Type B pancreatic cell (in vitro differentiated cells): ENCODE results near the gene ASIC4. TPM values are rescaled to one million over a fixed set of nuclear protein-coding genes. Genes with fewer than 3 reads are reported as not detected.

ENCODE experiments used
- DNase-seq: peaks from one replicate; pipeline ENCODE4 v3.0.0; 2021; ENCODE audit warnings: mixed read lengths; ENCODE audit not compliant: unreplicated experiment; ENCODE audit errors: extremely low spot score
- H3K27ac Mint-ChIP-seq: 2 replicates; pipeline ENCODE4 v1.8.0; 2021; ENCODE audit warnings: mild to moderate bottlenecking, mixed read lengths
- H3K27me3 Mint-ChIP-seq: 2 replicates; pipeline ENCODE4 v1.8.0; 2021; ENCODE audit warnings: mixed read lengths
- H3K36me3 Mint-ChIP-seq: 2 replicates; pipeline ENCODE4 v1.8.0; 2021; ENCODE audit warnings: mixed read lengths
- H3K4me1 Mint-ChIP-seq: one replicate; pipeline ENCODE4 v1.8.0; 2021; ENCODE audit warnings: mixed read lengths; ENCODE audit not compliant: unreplicated experiment
- H3K4me3 Mint-ChIP-seq: 2 replicates; pipeline ENCODE4 v1.8.0; 2021; ENCODE audit warnings: mild to moderate bottlenecking, mixed read lengths
- H3K9me3 Mint-ChIP-seq: 2 replicates; pipeline ENCODE4 v1.8.0; 2021; ENCODE audit warnings: mixed read lengths
- CTCF ChIP-seq: fragments of 200-600 bp; sonication (generic); conservative IDR thresholded peaks from 2 replicates; pipeline ENCODE4 v1.5.0; 2021; ENCODE audit warnings: antibody characterized with exemption, mild to moderate bottlenecking
- total RNA-seq: library from RNA; stranded (reverse); gene quantifications from 2 replicates; pipeline ENCODE4 v1.2.1, GENCODE V29; 2021; ENCODE audit warnings: low replicate concordance

The ASIC4 gene
- total RNA-seq, 1 donor from 2014 or later: 0.99 TPM

DNA sequence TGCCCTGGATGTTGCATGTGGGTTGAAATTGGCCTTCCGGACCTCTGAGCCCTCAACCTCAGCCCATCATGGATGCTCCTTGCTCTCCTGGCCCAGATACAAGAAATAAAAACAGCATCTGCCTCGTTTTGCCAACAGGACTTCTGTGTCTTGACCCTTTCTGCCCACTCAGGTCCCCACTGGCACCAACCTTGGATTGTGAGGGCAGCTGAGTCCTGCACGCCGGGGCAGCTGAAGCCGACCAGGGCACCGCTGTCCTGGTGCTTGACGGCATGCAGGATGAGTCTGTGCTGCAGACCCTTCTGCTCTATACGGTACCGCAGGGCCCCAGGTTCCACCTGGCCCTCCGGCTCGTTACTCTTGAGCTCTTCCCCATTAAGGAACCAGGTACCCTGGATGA, 52.4 kb downstream of the ASIC4 start:
- H3K4me1 Mint-ChIP-seq: peaks cover 13% of the 10 kb centered on the region
- no peak for DNase-seq
- no peak overlapping the region for H3K27ac Mint-ChIP-seq
- peaks cover 20% of the 10 kb centered on the region for H3K36me3 Mint-ChIP-seq
- no peaks in the 10 kb centered on the region for H3K9me3 Mint-ChIP-seq
- no peak overlapping the region for H3K4me3 Mint-ChIP-seq
- TF ChIP-seq CTCF: no peak
- H3K27me3 Mint-ChIP-seq: no peaks in the 10 kb centered on the region

- H3K27me3 Mint-ChIP-seq: no peaks in the 10 kb centered on the region
- no peak overlapping the region for H3K27ac Mint-ChIP-seq
- H3K4me3 Mint-ChIP-seq: no peak overlapping the region
- TF ChIP-seq CTCF: no peak
- no peaks in the 10 kb centered on the region for H3K9me3 Mint-ChIP-seq
- DNase-seq: no peak
- H3K36me3 Mint-ChIP-seq: peaks cover 20% of the 10 kb centered on the region
- peaks cover 16% of the 10 kb centered on the region for H3K4me1 Mint-ChIP-seq
Observed at GRCh38 chr2:219567131-219567530, 52.8 kb downstream of the ASIC4 start.

GRCh38 chr2:219567791-219568361, 53.6 kb downstream of the ASIC4 start:
- H3K4me1 Mint-ChIP-seq: peaks cover 17% of the 10 kb centered on the region
- no peaks in the 10 kb centered on the region for H3K27me3 Mint-ChIP-seq
- H3K4me3 Mint-ChIP-seq: no peak overlapping the region
- H3K27ac Mint-ChIP-seq: no peak overlapping the region
- H3K9me3 Mint-ChIP-seq: no peaks in the 10 kb centered on the region
- no peak for DNase-seq
- peaks cover 20% of the 10 kb centered on the region for H3K36me3 Mint-ChIP-seq
- no peak for TF ChIP-seq CTCF

DNA sequence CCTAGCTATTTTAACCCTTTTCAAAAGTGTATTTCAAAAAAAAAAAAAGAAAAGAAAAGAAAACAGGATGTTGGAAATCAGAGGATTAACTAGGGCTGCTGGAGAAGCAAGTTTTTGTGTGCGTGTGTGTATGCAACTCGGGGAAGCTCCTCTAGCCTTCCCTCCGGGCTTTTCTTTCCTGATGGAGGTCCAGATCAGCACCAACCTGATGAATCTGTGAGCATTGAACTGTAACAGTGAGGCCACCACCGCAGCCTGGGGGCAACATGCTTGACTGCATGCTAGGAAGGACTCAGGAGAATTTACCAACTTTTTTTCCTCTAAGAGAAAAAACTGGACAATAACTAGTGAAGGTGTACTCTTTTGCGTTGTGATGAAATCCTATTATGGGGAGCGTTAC, 54.8 kb downstream of the ASIC4 start:
- H3K27me3 Mint-ChIP-seq: no peaks in the 10 kb centered on the region
- no peak for TF ChIP-seq CTCF
- no peaks in the 10 kb centered on the region for H3K9me3 Mint-ChIP-seq
- H3K4me1 Mint-ChIP-seq: peaks cover 17% of the 10 kb centered on the region
- peaks cover 20% of the 10 kb centered on the region for H3K36me3 Mint-ChIP-seq
- H3K4me3 Mint-ChIP-seq: peak overlapping the region; percentile 79
- peak overlapping the region; percentile 57 for H3K27ac Mint-ChIP-seq
- DNase-seq: no peak

GRCh38 chr2:219569635-219570034, 55.4 kb downstream of the ASIC4 start:
- H3K27ac Mint-ChIP-seq: peak overlapping the region; percentile 57
- no peaks in the 10 kb centered on the region for H3K27me3 Mint-ChIP-seq
- no peaks in the 10 kb centered on the region for H3K9me3 Mint-ChIP-seq
- TF ChIP-seq CTCF: no peak
- H3K4me3 Mint-ChIP-seq: peak overlapping the region; percentile 79
- H3K36me3 Mint-ChIP-seq: peaks cover 14% of the 10 kb centered on the region
- DNase-seq: no peak
- H3K4me1 Mint-ChIP-seq: peaks cover 17% of the 10 kb centered on the region
